ENCODE data around the gene PDCD1.

The PDCD1 gene

GRCh38 chr2:241815477-241816430, 42.9 kb downstream of the PDCD1 start:
- no peak for TF ChIP-seq ZFX (IDR thresholded peaks at IDR 0.05; ENCODE audit: borderline replicate concordance)
- no peak for TF ChIP-seq CTCF (IDR thresholded peaks at IDR 0.05)
- H3K27ac ChIP-seq: no peak overlapping the region

GRCh38 chr2:241814643-241815476, 43.8 kb downstream of the PDCD1 start:
- no peak for TF ChIP-seq CTCF (IDR thresholded peaks at IDR 0.05)
- no peak for TF ChIP-seq ZFX (IDR thresholded peaks at IDR 0.05; ENCODE audit: borderline replicate concordance)
- H3K27ac ChIP-seq: no peak overlapping the region

- H3K27ac ChIP-seq: no peak overlapping the region
- TF ChIP-seq ZFX (IDR thresholded peaks at IDR 0.05; ENCODE audit: borderline replicate concordance) (no peak), CTCF (IDR thresholded peaks at IDR 0.05) (no peak)
These were observed 44.4 kb downstream of the PDCD1 start for GRCh38 chr2:241814393-241814642.

- no peak overlapping the region for H3K27ac ChIP-seq
- TF ChIP-seq ZFX (IDR thresholded peaks at IDR 0.05; ENCODE audit: borderline replicate concordance): no peak
- no peak for TF ChIP-seq CTCF (IDR thresholded peaks at IDR 0.05)
These were observed 44.9 kb downstream of the PDCD1 start for GRCh38 chr2:241813644-241814392.

- TF ChIP-seq CTCF (IDR thresholded peaks at IDR 0.05): no peak
- no peak for TF ChIP-seq ZFX (IDR thresholded peaks at IDR 0.05; ENCODE audit: borderline replicate concordance)
- no peak overlapping the region for H3K27ac ChIP-seq
These were observed 45.7 kb downstream of the PDCD1 start for GRCh38 chr2:241812730-241813643.

- no peak overlapping the region for H3K27ac ChIP-seq
- no peak for TF ChIP-seq ZFX (IDR thresholded peaks at IDR 0.05; ENCODE audit: borderline replicate concordance)
- no peak for TF ChIP-seq CTCF (IDR thresholded peaks at IDR 0.05)
These were observed 46.6 kb downstream of the PDCD1 start for GRCh38 chr2:241811952-241812729.
